Mesothelial cell of epicardium (in vitro differentiated cells): ENCODE results near the gene TWIST1. TPM values are rescaled to one million over a fixed set of nuclear protein-coding genes. Genes with fewer than 3 reads are reported as not detected.

Source experiments
- DNase-seq, 2 experiments: peaks; one replicate each; pipeline ENCODE4 v3.0.0; 2021; ENCODE audit warnings: low spot score in 2 of 2; ENCODE audit not compliant: unreplicated experiment in 2 of 2
- H3K27ac Mint-ChIP-seq: 2 replicates; pipeline ENCODE4 v1.8.0; 2021; ENCODE audit warnings: mixed read lengths
- H3K27me3 Mint-ChIP-seq: 2 replicates; pipeline ENCODE4 v1.8.0; 2021; ENCODE audit warnings: low read depth, mixed read lengths
- H3K36me3 Mint-ChIP-seq: 2 replicates; pipeline ENCODE4 v1.8.0; 2021; ENCODE audit warnings: mixed read lengths
- H3K4me1 Mint-ChIP-seq: 2 replicates; pipeline ENCODE4 v1.8.0; 2021; ENCODE audit warnings: mixed read lengths
- H3K4me3 Mint-ChIP-seq: 2 replicates; pipeline ENCODE4 v1.8.0; 2021; ENCODE audit warnings: mild to moderate bottlenecking, moderate library complexity, mixed read lengths
- H3K9me3 Mint-ChIP-seq: 2 replicates; pipeline ENCODE4 v1.8.0; 2021; ENCODE audit warnings: mixed read lengths
- total RNA-seq: library from RNA; stranded (reverse); gene quantifications from 3 replicates; pipeline ENCODE4 v1.2.1, GENCODE V29; 2021
- TF ChIP-seq, protein P1 (sequence below): fragments of 200-600 bp; sonication (generic); IDR thresholded peaks from one replicate; pipeline ENCODE4 v1.5.0; 2021; ENCODE audit warnings: antibody characterized with exemption; ENCODE audit not compliant: unreplicated experiment

The TWIST1 gene
- total RNA-seq, 1 donor from 2014 or later, result 126 TPM

DNA sequence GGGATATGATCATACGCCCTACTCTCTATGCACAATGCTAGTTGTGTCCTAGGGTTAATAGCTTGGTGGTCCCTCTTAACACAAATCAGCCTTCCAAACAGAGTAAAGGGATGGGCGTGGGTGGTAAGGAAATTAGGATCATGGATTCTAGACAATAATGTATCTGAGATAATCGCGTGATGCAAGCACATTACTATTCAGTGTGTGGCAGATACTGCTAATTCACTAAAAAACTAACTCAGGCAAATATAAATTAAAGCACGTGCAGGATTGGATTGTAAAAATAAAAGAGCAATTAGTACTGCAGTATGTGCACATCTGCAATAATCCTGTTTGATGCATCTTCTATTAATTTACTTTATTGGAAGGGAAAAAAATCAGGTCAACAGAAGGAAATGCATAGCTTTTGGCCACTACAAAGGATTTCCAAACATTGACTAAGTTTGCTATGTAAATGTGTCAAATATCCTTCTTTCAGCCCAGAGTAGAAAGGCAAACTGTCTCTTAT lies 22.0 kb downstream of the TWIST1 start:
- H3K4me1 Mint-ChIP-seq, result peaks cover 48% of the 10 kb centered on the region
- DNase-seq, result no peak
- H3K4me3 Mint-ChIP-seq, result no peak overlapping the region
- H3K27ac Mint-ChIP-seq, result no peak overlapping the region
- TF ChIP-seq, protein P1, sequence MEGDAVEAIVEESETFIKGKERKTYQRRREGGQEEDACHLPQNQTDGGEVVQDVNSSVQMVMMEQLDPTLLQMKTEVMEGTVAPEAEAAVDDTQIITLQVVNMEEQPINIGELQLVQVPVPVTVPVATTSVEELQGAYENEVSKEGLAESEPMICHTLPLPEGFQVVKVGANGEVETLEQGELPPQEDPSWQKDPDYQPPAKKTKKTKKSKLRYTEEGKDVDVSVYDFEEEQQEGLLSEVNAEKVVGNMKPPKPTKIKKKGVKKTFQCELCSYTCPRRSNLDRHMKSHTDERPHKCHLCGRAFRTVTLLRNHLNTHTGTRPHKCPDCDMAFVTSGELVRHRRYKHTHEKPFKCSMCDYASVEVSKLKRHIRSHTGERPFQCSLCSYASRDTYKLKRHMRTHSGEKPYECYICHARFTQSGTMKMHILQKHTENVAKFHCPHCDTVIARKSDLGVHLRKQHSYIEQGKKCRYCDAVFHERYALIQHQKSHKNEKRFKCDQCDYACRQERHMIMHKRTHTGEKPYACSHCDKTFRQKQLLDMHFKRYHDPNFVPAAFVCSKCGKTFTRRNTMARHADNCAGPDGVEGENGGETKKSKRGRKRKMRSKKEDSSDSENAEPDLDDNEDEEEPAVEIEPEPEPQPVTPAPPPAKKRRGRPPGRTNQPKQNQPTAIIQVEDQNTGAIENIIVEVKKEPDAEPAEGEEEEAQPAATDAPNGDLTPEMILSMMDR, result no peak
- H3K9me3 Mint-ChIP-seq, result peaks cover 3% of the 10 kb centered on the region
- H3K27me3 Mint-ChIP-seq, result no peaks in the 10 kb centered on the region
- no peaks in the 10 kb centered on the region for H3K36me3 Mint-ChIP-seq

DNA sequence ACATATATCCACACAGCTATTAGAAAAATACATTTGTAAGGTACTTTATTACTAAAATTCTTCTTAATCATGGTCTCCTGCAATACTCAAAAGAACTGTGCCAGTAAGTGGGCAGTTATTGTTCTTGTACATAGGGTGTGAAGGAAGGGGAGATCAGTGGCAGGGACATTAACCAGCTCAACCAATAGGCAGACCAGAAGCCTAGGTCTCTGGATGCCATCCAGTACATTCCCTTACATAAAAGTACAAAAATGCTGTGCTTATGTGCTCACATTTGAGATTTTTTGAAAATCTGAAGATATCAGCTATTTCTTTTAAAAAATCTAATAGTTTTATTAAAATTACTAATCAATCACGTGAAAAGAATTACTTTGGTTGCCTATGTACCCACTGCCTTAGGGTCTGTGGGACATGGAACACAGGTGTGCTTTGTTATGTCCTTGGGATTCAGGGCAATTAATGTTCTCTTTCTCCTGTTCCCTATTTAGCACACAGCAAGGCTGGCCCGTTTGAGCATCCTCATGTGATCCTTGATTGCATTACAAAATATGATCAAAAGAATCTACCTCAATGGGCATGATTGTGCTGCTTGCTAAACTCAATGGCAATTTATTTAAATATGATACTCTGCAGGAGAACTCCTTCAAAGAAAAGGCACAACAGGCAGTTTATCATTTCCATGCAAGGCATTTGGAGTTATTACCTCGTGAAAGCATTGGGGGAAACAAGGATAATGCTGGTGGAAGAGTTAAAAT lies 22.7 kb downstream of the TWIST1 start:
- peaks cover 46% of the 10 kb centered on the region for H3K4me1 Mint-ChIP-seq
- no peaks in the 10 kb centered on the region for H3K27me3 Mint-ChIP-seq
- no peak overlapping the region for H3K27ac Mint-ChIP-seq
- H3K36me3 Mint-ChIP-seq, result no peaks in the 10 kb centered on the region
- H3K4me3 Mint-ChIP-seq, result no peak overlapping the region
- peaks cover 3% of the 10 kb centered on the region for H3K9me3 Mint-ChIP-seq
- TF ChIP-seq, protein P1, result no peak
- DNase-seq, result no peak

GRCh38 chr7:19094138-19094537 lies 23.3 kb downstream of the TWIST1 start:
- H3K9me3 Mint-ChIP-seq, result peaks cover 3% of the 10 kb centered on the region
- H3K4me3 Mint-ChIP-seq, result no peak overlapping the region
- H3K36me3 Mint-ChIP-seq, result no peaks in the 10 kb centered on the region
- H3K27ac Mint-ChIP-seq, result no peak overlapping the region
- no peaks in the 10 kb centered on the region for H3K27me3 Mint-ChIP-seq
- TF ChIP-seq, protein P1, result no peak
- peaks cover 42% of the 10 kb centered on the region for H3K4me1 Mint-ChIP-seq
- no peak for DNase-seq

DNA sequence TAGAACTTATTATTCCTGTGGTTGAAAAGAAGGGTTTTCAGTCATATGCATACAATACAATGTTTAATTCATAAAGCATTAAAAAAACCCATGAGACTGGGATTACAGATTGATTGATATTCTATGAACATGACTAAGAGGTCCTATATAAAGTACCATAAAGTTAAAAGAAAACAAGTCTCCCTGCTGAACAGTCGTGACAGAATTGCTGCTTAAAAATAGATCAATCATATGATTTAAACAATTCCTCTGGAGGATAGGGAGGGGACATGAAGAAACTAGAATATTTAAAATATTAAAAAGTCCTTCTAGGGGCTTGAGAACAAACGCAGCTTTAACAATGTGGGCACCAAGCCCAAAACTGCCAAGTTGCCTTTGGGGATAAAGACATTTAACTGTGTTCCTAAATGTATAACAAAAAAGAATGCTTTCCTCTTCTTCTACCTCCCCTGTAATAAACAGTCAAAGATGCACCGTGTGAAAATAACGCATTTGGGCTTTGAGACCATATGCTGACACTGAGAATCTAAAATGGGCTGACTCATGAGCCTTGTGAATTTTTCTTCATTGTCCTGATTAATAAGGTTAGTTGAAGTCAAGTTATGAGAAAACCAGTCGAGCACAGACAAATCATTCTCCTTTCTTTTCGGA lies 25.8 kb downstream of the TWIST1 start:
- Mint-ChIP-seq H3K36me3 (peaks cover 5% of the 10 kb centered on the region), H3K27ac (peak overlapping the region; percentile 43), H3K9me3 (peaks cover 5% of the 10 kb centered on the region), H3K27me3 (no peaks in the 10 kb centered on the region), H3K4me3 (no peak overlapping the region), H3K4me1 (peaks cover 25% of the 10 kb centered on the region)
- no peak for DNase-seq
- TF ChIP-seq, protein P1, result no peak

DNA sequence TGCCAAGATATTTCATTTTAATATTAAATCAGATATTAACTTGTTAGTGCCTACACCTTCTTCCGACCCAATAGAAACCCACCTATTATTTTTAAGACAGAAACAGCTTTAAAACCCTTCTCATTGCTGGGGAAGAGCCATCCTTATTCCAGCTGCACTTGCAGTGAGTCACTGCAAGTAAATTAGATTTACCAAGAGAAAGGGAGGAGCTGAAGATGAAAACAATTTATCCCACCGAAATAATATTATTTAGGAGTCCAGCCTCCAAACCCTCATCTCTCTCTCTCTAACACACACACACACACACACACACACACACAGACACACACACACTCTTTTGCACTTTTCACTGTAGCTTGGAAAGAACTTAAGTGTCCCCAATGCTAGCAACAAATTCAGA lies 26.9 kb downstream of the TWIST1 start:
- TF ChIP-seq, protein P1, result no peak
- peaks cover 17% of the 10 kb centered on the region for H3K4me1 Mint-ChIP-seq
- H3K27ac Mint-ChIP-seq, result no peak overlapping the region
- H3K27me3 Mint-ChIP-seq, result no peaks in the 10 kb centered on the region
- H3K9me3 Mint-ChIP-seq, result peaks cover 13% of the 10 kb centered on the region
- no peak overlapping the region for H3K4me3 Mint-ChIP-seq
- peaks cover 13% of the 10 kb centered on the region for H3K36me3 Mint-ChIP-seq
- no peak for DNase-seq
